IMR-90 (cell line): ENCODE measurements around the gene CYS1.

Source experiments
- CEBPB ChIP-seq: IDR thresholded peaks from 2 replicates; pipeline ENCODE4 v1.6.1; 2012; ENCODE audit warnings: low read depth, low read length, improper control_type of control experiment
- FOS ChIP-seq: fragments of 150-350 bp; IDR thresholded peaks from 2 replicates; pipeline ENCODE4 v1.6.1; 2016; ENCODE audit warnings: low read depth, low read length
- NFE2L2 ChIP-seq: fragments of 150-350 bp; IDR thresholded peaks from 2 replicates; pipeline ENCODE4 v1.6.1; 2016; ENCODE audit warnings: low read depth, mild to moderate bottlenecking, low read length
- POLR2A ChIP-seq: IDR thresholded peaks from 2 replicates; pipeline ENCODE4 v1.6.1; 2012; ENCODE audit warnings: mild to moderate bottlenecking, low read depth, low read length
- RAD21 ChIP-seq: IDR thresholded peaks from 2 replicates; pipeline ENCODE4 v1.6.1; 2012; ENCODE audit warnings: low read length, improper control_type of control experiment
- RFX5 ChIP-seq: IDR thresholded peaks from 2 replicates; pipeline ENCODE4 v1.8.0; 2012; ENCODE audit warnings: low read depth, mild to moderate bottlenecking, low read length, moderate library complexity
- SMC3 ChIP-seq: fragments of 150-350 bp; IDR thresholded peaks from 2 replicates; pipeline ENCODE4 v1.6.1; 2016; ENCODE audit warnings: low read depth, mild to moderate bottlenecking, antibody characterized with exemption, low read length, moderate library complexity
- USF2 ChIP-seq: fragments of 150-350 bp; IDR thresholded peaks from 2 replicates; pipeline ENCODE4 v1.6.1; 2017; ENCODE audit warnings: mild to moderate bottlenecking, antibody characterized with exemption, low read length, low read depth
- TF ChIP-seq, protein P1 (sequence below): conservative IDR thresholded peaks from 2 replicates; pipeline ENCODE4 v1.5.1; 2012; ENCODE audit warnings: mild to moderate bottlenecking, low read depth, low read length, improper control_type of control experiment

DNA sequence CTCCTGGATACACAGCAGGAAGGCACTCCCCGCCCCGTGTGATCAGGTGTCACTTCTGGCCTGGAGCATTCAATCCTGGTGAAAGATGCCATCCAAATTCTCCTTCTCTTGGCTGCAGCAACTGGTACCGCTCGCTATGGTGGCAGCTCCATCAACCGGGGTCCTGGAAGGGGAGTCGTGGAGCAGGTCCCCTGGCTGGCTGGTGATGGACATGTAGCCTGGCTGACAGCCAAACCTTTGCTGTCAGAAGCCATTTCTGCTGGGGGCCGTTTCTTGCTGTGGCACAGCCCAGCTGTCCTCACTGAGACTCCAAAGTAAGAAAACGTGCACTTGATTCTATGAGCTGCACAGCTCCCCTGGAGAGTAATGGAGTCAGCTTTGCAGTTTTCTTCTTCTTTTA lies 7.1 kb upstream of the CYS1 start:
- TF ChIP-seq, protein P1, sequence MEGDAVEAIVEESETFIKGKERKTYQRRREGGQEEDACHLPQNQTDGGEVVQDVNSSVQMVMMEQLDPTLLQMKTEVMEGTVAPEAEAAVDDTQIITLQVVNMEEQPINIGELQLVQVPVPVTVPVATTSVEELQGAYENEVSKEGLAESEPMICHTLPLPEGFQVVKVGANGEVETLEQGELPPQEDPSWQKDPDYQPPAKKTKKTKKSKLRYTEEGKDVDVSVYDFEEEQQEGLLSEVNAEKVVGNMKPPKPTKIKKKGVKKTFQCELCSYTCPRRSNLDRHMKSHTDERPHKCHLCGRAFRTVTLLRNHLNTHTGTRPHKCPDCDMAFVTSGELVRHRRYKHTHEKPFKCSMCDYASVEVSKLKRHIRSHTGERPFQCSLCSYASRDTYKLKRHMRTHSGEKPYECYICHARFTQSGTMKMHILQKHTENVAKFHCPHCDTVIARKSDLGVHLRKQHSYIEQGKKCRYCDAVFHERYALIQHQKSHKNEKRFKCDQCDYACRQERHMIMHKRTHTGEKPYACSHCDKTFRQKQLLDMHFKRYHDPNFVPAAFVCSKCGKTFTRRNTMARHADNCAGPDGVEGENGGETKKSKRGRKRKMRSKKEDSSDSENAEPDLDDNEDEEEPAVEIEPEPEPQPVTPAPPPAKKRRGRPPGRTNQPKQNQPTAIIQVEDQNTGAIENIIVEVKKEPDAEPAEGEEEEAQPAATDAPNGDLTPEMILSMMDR: no peak
- no peak for TF ChIP-seq RAD21
- TF ChIP-seq CEBPB: no peak
- TF ChIP-seq RFX5: no peak
- no peak for TF ChIP-seq POLR2A
- no peak for TF ChIP-seq NFE2L2
- TF ChIP-seq USF2: no peak
- no peak for TF ChIP-seq SMC3
- no peak for TF ChIP-seq FOS
